Measurements from ENCODE around the gene MANSC1. TPM values are rescaled to one million over a fixed set of nuclear protein-coding genes. Genes with fewer than 3 reads are reported as not detected.
"Not testable (repeated sequence)": the region's sequence is repeated elsewhere in the genome, so short reads cannot be mapped to it uniquely, and the experiment has no call there.

MANSC1 gene
- total RNA-seq, 1 donor from 2014 or later, result 0.21 TPM

GRCh38 chr12:12327802-12328201 lies 22.2 kb downstream of the MANSC1 start:
- DNase-seq (ENCODE audit: low read depth), result peak; percentile 69

GRCh38 chr12:12326262-12326661 lies 23.8 kb downstream of the MANSC1 start:
- DNase-seq (ENCODE audit: low read depth), result no peak

- no peak for DNase-seq (ENCODE audit: low read depth)
Observed at GRCh38 chr12:12323591-12323990, 26.5 kb downstream of the MANSC1 start.

GRCh38 chr12:12323118-12323517 lies 26.9 kb downstream of the MANSC1 start:
- no peak for DNase-seq (ENCODE audit: low read depth)

- no peak for DNase-seq (ENCODE audit: low read depth)
Observed at GRCh38 chr12:12319451-12320183, 30.4 kb downstream of the MANSC1 start.

DNA sequence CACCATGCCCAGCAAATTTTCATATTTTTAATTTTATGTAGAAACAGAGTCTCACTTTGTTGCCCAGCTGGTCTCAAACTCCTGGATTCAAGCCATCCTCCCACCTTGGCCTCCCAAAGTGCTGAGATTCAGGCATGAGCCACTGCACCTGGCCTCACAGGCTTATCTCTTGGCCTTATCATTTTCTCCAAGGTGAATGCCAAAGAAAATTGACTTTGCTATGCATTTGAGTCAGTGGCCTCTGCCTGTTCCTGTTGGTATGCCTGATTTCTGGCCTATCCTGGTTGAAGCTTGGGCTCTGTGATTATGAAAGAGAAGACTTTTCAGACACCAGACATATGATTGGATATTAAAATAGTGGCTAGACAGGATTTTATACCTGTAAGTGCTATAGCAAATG lies 34.2 kb downstream of the MANSC1 start:
- no peak for DNase-seq (ENCODE audit: low read depth)

DNA sequence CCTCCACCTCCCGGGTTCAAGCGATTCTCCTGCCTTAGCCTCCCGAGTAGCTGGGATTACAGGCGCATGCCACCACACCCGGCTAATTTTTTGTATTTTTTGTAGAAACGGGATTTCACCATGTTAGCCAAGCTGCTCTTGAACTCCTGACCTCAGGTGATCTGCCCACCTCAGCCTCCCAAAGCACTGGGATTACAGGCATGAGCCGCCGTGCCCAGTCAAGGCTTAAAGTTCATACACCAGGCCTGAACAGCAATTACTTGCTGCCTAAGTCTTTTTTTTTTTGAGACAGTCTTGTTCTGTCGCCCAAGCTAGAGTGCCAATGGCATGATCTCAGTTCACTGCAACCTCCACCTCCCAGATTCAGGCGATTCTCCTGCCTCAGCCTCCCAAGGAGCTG lies 39.3 kb downstream of the MANSC1 start:
- DNase-seq (ENCODE audit: low read depth), result not testable (repeated sequence)

GRCh38 chr12:12305568-12306300 lies 44.3 kb downstream of the MANSC1 start:
- DNase-seq (ENCODE audit: low read depth), result no peak

DNA sequence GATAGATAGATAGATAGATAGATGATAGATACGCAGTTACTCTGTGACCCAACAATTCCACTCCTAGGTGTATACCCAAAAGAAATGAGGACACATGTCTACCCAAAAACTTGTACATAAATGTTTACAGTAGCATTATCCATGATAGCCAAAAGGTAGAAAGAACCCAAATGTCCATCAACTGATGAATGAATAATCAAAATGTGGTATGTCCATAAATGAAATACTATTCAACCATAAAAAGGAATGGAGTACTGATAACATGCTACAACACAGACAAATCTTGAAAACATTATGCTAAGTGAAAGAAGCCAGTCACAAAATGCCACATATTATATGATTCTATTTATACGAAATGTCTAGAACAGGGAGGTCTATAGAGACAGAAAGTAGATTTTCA lies 47.1 kb downstream of the MANSC1 start:
- no peak for DNase-seq (ENCODE audit: low read depth)

DNA sequence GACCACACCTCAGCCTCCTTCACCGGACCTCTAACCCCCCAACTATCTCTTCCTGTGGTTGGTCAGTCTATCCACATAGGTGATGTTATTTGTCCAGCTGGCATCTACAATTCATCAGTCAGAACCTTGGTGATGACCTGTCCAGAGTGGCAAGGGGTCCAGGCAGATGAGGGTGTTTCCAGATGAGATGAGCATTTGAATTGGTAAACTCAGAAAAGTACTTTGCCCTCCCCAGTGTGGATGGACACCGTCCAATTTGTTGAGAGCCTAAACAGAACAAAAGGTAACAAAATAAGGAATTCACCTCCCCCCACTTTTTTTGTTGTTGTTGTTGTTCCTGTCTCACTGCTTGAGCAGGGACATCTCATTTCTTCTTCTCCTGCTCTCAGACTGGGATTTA lies 48.9 kb downstream of the MANSC1 start:
- no peak for DNase-seq (ENCODE audit: low read depth)

GRCh38 chr12:12297201-12297830 lies 52.7 kb downstream of the MANSC1 start:
- no peak for DNase-seq (ENCODE audit: low read depth)

- DNase-seq (ENCODE audit: low read depth), result peak; percentile 40
Observed at GRCh38 chr12:12294215-12295005, 55.6 kb downstream of the MANSC1 start.

GRCh38 chr12:12290206-12290605 lies 59.8 kb downstream of the MANSC1 start:
- DNase-seq (ENCODE audit: low read depth), result no peak

DNA sequence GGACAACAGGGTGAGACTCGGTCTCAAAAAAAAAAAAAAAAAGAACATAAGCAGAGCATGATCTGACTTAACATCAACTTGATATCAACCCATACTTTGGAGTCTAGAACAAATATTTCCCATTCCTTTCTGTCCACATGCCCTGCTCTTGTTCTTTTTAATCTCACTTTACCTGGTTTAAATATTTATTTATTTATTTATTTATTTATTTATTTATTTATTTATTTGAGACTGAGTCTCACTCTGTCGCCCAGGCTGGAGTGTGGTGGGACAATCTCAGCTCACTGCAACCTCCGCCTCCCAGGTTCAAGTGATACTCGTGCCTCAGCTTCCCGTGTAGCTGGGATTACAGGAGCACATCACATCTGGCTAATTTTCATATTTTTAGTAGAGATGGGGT lies 63.6 kb downstream of the MANSC1 start:
- no peak for DNase-seq (ENCODE audit: low read depth)

- DNase-seq (ENCODE audit: low read depth), result peak; percentile 6
Observed at GRCh38 chr12:12282761-12283425, 67.1 kb downstream of the MANSC1 start.

DNA sequence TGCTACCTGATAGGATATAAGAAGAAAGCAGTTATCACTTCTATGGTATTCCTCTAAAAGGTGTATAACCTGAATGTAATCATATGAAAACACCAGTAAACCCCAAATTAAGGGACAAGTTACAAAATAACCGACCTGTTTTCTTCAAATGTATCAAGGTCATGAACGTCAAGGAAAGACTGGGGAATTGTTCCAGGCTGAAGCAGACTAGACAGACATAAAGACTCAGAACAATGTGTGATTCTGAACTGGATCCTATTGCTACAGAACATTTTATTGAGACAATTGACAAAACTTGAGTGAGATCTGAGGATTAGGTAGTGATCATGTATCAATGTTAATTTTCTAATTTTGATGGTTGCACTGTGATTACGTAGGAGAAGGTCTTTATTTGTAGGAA lies 67.8 kb downstream of the MANSC1 start:
- no peak for DNase-seq (ENCODE audit: low read depth)

DNA sequence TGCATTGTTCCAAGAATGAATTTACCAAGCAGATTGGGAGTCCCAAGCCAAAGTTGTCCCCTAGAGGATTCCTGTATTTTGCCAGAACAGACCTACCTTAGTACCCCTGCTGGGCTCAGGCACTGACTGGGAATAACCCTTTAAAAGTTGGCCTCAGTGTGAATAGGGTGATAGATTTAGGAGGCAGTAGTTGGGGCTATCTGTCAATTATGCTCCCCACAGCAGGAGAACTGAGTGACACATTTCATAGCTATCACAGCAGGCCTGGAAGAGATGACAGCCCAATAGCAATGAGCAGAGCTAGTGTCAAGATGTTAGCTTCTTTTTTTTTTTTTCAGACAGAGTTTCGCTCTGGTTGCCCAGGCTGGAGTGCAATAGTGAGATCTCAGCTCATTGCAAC lies 68.9 kb downstream of the MANSC1 start:
- no peak for DNase-seq (ENCODE audit: low read depth)

DNA sequence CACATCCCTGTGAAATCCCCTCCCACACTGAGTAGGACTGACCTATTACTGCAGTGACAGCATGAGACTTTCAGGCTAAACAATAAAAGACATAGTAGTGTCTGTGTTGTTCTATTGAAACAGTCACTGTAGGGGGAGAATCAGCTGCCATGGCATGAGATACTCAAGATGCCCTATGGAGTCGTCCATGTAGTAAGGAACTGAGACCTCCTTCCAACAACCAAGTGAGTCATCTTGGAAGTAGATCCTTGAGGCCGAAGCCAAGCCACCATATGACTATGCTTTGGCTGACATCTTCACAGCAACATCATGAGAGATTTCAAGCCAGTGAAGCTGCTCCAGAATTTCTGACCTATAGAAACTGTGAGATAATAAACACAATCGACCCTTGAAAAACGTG lies 71.1 kb downstream of the MANSC1 start:
- DNase-seq (ENCODE audit: low read depth), result no peak

Data from myocyte (in vitro differentiated cells).